Urothelium cell line (cell line): ENCODE measurements around the gene RABGAP1L.
A peak's percentile ranks its signal among the peaks of the same experiment; 100 is the strongest.

ENCODE experiments used
- DNase-seq: peaks from one replicate; pipeline ENCODE4 v3.0.0; 2011; ENCODE audit warnings: low spot score, mixed read lengths
- FAIRE-seq: peaks from 2 replicates; lab custom pipeline; 2011; peaks lifted over from hg19 to GRCh38; lab: Jason Lieb, UNC

The RABGAP1L gene

DNA sequence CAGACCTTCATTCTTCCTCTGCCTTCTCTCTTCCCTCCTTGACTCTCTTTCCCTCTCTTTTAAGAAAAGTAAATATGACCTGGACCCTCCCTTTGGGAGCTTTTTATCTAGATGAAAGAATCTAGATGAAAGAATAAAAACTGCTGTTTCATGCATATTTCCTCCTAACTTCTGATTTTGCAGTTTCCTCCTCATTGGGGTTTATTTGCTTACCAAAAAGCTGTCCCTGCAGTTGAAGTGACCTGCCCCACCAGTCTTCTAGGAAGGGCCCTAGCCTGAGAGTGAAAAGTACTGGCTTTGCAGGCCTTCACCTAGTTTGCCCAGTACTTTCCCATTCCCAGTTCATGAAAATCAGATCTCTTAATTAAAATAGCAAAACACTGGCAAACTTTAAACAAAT lies 812.1 kb downstream of the RABGAP1L start:
- FAIRE-seq (no peak), DNase-seq (no peak)

DNA sequence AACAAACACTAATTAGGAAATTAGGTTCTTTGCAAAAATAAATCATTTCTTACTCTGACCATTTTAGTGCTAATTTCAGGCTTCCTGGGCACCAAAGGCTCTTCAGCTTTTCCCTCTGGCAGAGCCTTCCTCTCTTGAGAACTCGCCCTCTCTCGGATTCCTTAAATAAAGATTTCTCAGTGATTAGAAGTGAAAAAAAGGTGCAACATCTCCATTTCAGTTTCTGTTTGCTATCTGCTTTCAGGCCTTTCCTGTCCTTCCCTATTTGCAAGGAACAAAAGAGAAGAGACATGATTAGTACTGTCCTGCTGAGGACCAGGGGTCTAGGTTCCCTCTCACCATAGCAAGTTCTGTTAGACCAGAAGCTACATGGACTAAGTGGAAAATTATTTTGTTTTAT lies 812.6 kb downstream of the RABGAP1L start:
- FAIRE-seq (no peak), DNase-seq (no peak)

DNA sequence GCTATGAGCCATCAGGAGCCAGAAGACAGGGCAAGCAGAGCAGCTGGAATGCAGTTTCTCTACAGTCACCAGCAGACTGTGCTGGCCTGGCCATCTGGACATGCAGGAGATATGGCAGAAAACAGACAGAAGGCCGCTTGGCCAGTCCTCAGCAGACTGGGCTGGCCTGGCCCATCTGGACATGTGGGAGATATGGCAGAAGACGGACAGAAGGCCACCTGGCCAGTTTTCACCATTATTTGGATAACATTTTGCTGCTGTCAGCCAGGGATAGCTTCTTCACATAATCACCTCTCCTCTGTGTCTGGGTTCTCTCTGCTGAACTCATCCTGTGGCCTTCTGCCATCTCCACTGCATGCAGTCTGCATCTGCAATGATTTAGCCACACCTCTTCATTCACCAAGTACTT lies 815.4 kb downstream of the RABGAP1L start:
- FAIRE-seq (no peak), DNase-seq (no peak)

DNA sequence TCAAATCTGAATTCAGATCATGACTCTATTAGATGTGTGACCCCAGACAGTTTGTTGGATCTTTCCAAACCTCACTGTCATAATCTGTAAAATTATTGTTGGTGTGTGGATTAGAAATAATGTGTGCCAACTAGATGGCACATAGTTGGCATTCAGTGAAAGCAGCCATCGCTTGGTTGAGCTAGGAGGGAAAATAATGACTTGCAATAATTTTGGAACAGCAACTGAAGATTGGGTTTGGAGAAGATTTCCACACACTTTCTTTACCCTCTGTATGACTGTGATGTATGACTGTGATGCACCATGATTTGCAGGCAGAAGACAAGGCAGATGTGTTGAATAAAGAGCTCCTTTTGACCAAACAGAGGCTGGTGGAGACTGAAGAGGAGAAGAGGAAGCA lies 816.4 kb downstream of the RABGAP1L start:
- DNase-seq (no peak), FAIRE-seq (no peak)

DNA sequence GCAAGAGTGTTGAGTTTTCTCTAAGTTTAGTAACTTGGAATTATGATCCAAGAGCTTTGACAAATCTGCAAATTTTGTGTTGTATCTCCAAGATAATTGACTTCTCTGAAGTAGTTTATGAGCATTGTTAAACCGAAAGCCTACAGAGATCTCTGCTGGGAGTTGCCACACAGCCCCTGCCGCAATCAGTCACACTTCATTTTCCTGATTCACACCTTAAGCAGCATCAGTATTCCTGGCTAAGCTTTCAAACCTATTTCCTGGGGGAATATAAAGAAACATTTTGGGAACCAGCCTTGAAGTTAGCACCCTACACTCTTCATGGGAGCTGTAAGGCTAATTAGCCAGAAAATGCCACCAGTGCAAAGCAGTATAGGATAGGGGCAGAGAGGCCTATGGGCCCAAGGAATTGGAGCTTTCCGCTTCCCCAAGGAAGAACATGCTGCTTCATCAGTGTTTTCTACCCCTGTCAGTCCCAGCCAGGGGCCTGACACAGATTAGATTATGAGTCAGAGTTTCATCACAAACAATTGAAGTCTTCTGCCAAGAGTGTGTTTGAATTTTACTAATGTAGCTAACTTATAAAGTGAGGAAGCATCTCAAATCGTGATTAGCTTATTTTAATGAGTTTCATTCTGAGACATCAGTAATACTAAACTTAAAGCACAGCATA lies 817.3 kb downstream of the RABGAP1L start:
- FAIRE-seq (no peak), DNase-seq (peak; percentile 34)

DNA sequence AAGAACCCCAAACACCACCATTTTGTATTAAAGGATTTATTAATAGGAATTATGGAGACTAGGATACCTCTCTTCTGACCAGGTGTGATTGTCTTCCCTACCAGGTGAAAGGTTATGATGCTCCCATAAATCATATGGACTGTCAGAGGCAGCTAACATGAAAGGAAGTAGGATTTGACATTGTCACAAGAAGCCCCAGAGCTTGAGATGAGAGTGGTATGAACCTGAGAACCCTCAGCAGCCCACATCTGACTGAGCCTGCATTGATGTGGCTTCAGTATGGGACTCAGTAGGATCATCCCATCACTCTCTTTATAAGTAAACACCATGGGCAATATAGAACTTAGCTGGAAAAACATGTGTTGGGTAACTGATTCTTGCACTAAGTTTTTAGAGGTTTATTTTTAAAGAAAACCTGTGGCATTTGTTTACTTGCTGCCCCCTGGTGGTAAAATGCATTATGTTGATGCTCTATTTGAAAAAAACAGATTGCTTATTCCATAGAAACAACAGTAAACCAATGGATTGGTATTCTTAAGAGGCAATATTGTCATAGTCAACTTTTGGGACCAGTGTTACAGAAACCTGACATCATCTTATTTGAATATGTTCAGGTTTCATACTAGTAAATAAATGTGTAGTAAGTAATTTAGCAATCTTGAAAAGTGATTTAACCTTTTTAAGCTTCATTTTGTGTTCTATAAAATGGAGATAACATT lies 823.8 kb downstream of the RABGAP1L start:
- FAIRE-seq: no peak
- DNase-seq: no peak

DNA sequence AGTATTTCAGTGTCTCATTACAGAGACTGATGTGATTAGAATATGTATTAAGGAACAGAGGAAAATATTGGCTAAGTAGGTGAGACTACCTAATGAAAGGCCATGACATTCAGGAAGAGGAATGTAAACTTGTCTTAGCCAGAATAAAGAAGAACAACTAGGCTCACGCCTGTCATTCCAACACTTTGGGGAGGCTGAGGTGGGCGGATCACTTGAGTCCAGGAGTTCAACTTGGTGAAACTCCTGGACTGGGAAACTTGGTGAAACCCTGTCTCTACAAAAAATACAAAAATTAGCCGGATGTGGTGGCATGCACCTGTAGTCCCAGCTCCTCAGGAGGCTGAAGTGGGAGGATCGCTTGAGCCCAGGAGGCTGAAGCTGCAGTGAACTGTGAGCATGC lies 825.6 kb downstream of the RABGAP1L start:
- no peak for FAIRE-seq
- no peak for DNase-seq

DNA sequence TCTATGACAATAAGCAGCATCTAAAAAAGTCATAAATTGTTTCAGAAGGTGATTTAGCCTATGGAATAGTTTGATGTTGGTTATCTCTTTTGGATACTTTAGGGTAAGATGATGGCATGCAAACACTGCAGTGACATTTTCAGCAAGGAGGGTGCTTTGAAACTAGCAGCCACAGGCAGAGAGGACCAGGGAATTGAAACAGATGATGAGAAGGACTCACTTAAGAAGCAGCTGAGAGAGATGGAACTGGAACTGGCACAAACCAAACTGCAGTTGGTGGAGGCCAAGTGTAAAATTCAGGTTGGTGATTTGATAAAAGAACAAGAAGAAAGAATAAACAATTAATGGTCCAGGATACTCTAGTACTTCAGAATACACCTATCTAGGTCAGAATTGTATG lies 829.2 kb downstream of the RABGAP1L start:
- DNase-seq: no peak
- FAIRE-seq: no peak

DNA sequence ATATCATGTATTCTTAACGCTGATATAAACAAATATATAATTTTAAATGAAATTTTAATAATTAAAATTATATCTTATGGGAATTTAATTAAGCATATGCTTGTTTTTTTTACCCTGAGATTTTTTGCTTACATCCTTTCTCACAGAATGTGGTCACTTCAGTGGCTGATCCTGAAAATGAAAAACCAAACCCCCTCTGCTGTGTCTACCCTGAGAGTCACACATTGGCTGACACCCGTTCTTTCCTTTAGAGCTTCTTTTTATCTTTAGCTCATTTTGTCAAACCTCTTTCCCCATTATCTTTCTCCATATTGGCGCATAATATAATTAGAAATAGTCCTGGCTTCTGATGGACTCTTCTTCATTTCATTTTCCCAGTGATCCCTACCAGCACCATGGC lies 829.7 kb downstream of the RABGAP1L start:
- DNase-seq (no peak), FAIRE-seq (no peak)

DNA sequence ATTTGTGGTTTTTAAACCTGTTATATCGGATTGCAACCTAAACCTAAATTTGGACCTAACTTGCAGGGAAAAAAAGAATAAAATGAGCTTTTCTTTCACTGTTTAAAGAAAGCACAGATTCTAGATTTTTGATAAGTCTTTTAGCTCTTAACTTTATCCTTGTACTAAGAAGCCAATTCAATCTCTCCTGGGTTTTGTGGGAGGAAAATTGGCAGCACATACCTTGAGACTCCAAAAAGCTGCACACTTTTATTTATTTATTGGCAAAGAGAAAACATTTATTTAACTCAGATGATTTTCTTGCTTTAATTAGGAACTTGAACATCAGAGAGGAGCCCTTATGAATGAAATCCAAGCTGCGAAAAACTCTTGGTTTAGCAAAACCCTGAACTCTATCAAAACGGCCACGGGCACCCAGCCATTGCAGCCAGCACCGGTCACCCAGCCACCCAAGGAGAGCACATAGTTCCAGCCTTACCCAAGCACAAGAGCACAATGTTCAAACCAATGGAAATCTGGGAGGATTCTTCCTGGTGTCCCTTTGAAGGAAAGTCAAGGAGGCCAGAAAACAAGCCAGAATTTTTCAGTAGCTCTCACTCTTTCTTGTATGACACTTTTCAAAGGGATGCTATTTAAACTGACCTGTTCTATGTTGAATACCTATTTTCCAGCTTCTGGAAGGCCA lies 830.4 kb downstream of the RABGAP1L start:
- DNase-seq (no peak), FAIRE-seq (no peak)

DNA sequence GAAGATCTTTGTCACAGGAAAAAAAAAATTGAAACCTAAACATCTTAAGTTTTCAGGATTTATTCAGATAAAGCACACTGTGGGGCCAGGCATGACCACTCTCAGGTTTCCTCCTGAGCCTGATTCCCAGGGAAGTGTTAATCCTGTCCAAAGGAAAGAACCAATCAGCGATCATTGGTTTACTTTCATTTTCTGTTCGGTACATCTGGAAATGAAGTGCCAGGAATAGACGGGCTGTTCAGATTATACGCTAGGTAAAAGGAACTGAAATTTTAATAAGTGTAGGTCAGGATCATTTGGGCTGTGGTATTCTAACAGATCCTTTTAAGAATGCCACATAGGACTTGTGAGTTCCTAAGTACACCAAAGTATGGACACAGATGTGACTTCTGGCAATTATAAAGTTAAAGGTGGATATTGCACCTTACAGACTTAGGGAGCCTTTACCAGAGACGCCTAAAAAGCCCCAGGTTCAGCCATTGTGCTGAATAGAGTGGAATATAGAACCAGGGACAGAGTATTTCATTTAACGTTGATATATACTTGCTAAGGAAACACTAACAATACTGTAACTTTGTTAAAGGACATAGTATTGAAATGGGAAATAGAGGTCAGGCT lies 831.2 kb downstream of the RABGAP1L start:
- no peak for FAIRE-seq

DNA sequence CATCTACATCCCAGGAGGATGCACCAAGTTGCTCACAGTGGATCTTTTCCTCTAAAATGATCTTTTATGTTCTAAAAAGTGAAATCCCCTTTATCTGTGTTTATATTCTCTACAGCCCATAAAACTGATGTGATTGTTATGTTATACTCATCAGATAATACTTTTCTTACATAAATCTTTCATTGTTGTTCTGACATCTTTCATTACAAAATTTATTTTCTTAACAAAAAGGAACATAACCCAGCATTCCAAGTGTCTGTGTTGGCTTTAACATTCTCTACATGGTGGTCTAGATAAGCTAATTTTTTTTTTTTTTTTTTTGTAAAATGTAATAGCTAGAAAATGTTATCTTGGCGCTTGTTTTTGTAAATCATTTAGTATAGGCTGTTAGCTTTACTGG lies 832.2 kb downstream of the RABGAP1L start:
- no peak for FAIRE-seq
- DNase-seq: no peak

More for the DNA sequence above, 831.2 kb downstream of the RABGAP1L start:
- peak; percentile 45 for DNase-seq

DNA sequence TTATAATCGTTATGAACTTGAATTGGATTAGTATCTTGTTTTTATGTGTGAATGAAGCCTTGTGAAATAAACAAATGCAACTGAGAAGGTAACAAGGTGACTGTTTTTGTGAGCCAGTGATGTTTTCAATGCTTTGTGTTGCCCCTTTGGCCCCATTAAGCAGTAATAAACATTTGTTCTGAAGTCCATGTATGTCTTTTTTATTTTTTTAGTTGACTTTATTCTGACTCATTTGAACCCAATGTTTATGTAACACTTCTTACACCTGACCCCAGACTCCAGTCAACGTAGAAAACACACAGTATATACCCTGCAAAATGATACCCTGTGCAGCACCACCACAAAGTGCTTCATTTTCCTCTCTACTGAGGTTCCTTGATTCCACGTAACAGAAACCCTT lies 835.8 kb downstream of the RABGAP1L start:
- DNase-seq: no peak
- no peak for FAIRE-seq

DNA sequence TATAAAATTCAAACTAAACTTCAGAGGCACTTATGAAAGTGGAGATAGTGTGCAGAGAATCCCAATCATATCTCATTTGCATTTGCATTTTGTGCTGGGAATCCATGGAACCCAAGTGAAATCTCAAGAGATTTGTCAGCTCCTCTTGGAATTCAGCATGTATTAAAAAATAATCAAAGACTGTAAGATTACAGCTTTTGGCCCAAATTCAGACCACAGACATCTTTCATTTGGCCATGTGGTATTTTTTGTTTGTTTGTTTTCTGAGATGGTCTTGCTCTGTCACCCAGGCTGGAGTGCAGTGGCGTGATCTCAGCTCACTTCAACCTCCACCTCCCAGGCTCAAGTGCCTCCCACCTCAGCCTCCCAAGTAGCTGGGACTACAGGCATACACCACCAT lies 836.6 kb downstream of the RABGAP1L start:
- FAIRE-seq: no peak
- DNase-seq: no peak

DNA sequence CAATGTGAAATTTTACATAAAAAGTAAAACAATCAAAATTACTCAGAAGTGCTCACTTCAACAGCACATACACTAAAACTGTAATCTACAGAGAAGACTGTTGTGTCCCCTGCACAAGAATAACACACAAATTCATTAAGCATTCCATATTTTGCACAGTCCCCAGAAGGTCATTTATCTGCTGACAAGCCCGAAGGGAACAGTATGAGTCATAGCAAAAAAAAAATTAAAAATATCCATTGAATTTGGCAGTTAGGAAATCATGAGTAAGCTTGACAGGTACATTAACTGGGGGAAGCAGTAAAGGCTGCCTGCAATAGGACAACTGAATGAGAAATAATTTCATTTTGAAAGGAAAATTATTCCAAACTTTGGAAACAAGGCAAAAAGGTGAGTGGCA lies 837.2 kb downstream of the RABGAP1L start:
- DNase-seq (no peak), FAIRE-seq (no peak)

DNA sequence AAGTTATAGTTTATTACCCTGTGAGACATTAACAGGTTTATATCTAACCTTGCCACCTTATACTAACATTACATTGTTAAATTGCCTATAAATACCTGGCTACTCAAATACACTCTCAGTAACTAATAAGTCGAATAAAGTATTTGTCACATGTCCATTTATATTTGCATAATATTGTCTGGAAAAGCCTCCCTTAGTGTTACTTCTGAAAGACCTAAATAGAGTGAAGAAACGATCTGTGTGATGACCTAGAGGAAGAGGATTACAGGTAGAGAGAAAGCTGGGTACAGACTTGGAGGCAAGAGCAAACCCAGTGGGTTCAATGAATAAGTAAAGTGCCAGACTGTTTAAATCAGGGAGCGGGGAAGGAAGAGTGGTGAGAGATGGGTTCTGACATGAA lies 837.7 kb downstream of the RABGAP1L start:
- no peak for FAIRE-seq
- no peak for DNase-seq

DNA sequence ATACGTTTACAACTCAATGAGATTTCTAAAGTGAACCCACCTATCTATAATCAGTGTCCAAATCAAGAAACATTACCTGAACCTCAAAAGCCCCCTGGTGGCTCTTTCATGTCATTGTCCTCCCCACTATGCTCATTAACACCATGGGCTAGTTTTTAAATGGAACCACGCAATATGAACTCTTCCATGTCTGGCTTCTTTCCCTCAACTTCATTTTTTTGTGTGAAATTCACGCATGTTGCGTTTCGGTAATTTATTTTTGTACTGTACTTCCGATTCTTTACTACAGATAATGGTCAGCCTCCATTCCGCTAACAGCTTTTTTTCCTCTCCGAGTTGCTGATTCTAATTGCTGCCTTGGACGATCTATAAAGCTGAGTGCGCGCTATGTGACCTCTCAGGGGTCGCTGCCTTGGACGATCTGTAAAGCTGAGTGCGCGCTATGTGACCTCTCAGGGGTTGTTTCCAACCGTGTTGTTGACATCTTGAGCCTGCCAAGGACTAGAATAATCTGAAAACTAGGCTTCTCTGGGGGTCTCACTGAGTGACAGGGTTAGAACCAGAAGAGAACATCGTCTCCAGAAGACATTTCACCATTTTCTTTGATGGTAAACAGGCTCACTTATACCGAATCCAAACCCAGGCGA lies 839.4 kb downstream of the RABGAP1L start:
- FAIRE-seq: no peak
- DNase-seq: peak; percentile 41

DNA sequence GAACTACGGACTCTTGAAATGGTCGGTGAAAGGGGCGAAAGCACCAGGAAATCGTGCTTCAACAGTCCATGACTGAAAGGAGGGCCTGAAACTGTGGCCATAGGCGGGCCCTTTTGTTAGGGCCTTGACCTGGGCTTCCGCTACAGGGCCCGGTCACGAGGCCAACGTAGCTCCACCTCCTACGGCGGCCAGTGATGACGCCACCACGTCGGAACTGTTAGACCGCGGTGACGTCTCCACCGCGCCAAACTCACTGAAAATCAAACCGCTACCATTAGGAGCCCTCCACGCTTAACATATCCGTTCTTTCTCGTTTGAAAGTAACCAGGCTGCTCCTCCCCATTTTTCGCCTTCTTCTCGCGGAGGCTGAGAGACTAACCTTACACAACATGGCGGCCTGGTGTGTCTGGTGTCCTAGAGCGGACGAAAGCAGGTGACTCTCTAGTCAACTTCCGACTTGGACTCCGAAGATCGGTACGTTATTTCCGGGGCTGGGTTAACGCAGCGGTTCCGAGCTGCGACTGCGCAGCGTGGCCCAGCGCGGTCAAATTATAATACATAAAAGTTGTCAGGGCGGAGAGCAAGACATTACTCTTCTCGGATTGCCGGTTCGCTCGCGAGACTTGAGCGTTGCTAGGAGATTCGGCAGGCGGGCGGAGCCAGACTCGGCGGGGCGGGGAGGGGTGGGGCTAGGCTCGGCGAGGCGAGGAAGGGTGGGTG lies 840.1 kb downstream of the RABGAP1L start:
- DNase-seq: peak; percentile 94
- FAIRE-seq: no peak

DNA sequence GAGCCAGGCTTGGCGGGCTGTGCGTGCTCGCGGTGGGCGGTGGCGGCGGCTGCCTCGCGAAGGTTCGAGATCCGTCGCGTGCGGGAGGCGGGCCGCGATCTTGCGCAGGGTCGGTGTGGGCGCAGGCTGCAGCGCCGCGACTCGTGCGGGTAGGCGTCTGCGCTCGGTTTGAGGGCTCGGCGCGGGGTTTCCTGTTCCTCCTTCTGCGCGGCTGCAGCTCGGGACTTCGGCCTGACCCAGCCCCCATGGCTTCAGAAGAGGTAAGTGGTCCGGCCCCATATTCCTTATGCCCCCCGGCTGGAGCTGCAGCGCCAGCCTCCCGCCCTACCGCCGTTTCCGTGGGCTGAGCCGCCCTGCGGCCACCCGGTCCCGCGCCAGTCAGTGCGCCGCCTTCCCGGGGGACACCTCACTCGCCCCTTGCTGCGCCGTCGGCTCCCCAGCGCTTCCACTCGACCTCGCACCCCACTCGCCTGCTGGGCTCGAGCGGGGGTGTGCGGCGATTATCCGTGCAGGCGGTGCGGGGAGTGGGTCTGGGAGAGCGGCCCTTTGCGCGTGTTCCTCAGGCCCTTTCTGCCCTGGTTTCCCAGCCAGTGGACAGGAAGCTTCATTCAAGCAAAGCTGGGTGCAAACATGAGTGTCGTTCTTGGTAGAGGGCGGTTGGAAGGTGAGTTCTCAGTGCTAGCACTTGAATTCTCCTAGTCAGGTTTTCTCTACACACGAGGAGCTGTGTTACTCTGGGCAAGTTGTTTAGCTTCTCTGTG lies 840.8 kb downstream of the RABGAP1L start, which contains the start of gene CACYBP:
Gene CACYBP (plus strand): TSS at position 12 of the 761 bp plus-strand sequence. CDS start 234 bp downstream, at position 246.
- peak; percentile 9 for FAIRE-seq
- no peak for DNase-seq
